LNCaP clone FGC (cell line): ENCODE results near the gene APPL2.
"Not testable (repeated sequence)": the region's sequence is repeated elsewhere in the genome, so short reads cannot be mapped to it uniquely, and the experiment has no call there.

Experiments used
- DNase-seq: peaks from one replicate; pipeline ENCODE4 v3.0.0-alpha.2; 2011; ENCODE audit warnings: low read depth
- H3K4me3 ChIP-seq: 2 replicates; pipeline ENCODE4 v1.5.1; 2011; ENCODE audit warnings: mild to moderate bottlenecking, low read depth, low read length, control low read depth
- TF ChIP-seq, protein P1 (sequence below): IDR thresholded peaks from 2 replicates; pipeline ENCODE4 v1.5.1; 2012; ENCODE audit warnings: mild to moderate bottlenecking; ENCODE audit not compliant: control insufficient read depth, insufficient read depth; ENCODE audit errors: extremely low read depth

The APPL2 gene

DNA sequence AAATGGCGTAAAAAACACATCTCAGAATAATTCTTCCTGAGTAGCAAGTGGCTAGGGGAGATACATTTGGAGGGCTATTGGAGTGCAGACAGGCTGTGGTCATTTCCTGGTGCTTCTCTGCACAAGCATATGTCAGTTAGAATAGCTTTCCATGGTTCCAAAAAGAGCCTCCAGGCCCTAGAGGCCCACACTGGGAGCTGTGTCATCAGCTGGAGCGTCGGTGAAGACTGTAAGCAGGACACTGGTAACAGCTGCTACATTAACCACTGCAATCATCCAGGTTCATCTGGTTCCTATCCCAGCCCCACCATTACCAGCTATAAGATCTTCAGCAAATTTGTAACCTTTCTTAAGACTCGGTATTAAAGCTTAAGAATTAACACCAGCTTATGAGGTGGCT is 31.7 kb upstream of the APPL2 start:
- no peak for DNase-seq

DNA sequence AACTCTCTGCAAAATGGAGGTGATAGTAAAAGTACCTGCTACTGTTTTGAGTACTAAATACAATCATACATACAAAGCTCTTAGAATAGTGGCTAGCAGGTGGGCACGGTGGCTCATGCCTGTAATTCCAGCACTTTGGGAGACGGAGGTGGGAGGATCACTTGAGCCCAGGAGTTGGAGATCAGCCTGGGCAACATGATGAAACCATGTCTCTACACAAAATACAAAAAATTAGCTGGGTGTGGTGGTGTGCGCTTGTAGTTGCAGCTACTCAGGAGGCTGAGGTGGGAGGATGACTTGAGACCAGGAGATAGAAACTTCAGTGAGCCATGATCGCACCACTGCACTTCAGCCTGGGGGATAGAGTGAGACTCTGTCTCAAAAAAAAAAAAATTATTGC is 28.8 kb upstream of the APPL2 start:
- TF ChIP-seq, protein P1, sequence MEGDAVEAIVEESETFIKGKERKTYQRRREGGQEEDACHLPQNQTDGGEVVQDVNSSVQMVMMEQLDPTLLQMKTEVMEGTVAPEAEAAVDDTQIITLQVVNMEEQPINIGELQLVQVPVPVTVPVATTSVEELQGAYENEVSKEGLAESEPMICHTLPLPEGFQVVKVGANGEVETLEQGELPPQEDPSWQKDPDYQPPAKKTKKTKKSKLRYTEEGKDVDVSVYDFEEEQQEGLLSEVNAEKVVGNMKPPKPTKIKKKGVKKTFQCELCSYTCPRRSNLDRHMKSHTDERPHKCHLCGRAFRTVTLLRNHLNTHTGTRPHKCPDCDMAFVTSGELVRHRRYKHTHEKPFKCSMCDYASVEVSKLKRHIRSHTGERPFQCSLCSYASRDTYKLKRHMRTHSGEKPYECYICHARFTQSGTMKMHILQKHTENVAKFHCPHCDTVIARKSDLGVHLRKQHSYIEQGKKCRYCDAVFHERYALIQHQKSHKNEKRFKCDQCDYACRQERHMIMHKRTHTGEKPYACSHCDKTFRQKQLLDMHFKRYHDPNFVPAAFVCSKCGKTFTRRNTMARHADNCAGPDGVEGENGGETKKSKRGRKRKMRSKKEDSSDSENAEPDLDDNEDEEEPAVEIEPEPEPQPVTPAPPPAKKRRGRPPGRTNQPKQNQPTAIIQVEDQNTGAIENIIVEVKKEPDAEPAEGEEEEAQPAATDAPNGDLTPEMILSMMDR = no peak
- no peak overlapping the region for H3K4me3 ChIP-seq
- DNase-seq = no peak

More for the DNA sequence above, 31.7 kb upstream of the APPL2 start:
- TF ChIP-seq, protein P1 = no peak
- no peak overlapping the region for H3K4me3 ChIP-seq

DNA sequence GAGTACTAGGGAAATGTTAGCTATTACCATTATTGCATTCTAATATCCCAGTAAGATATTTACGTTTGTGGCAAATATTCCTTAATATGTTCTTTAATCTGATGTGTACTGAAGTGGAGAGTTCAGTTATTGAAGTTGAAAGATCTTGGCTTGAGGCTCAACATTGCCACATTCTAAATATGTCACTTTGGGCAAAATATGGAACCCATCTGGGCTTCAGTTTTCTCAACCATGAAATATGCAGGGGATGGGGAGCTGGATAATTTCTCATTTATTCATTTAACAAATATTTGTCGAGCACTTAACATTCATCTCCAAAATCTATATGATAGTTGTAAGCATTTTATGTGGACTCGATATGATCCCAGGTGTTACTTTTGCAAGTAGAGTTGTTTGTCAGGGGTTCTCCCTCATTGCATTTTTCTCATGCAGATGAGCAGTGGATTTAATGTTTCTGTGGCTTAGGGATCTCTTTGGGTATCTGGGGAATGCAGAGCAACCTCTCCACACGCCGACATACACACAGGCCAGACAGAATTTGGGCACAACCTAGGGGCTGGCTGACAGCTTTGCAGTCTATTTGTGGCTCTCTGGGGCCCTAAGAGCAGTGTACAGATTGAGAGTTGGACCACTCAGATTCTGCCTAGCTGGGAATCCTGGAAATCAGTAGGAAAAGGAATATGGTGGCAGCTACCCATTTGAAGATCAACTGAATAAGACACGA is 26.6 kb upstream of the APPL2 start:
- DNase-seq = no peak
- H3K4me3 ChIP-seq = no peak overlapping the region
- TF ChIP-seq, protein P1 = no peak

DNA sequence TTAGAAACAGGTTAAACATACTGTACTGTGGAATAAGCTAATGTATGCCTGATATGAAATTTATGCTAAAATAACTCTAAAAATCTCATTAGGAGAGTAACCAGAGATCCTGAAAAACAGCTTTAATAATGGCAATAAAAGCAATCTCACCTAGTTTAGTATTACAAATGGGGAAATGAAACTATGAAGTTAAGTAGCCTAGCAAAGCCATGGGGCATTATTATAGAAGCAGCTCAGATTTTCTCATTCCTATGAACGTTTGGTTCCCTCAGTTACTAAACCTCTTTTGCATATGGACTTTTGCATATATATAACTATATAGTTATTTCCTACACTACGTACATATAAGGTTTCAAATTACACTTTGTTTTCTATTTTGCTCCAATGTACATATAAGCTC is 25.0 kb upstream of the APPL2 start:
- no peak for DNase-seq
- H3K4me3 ChIP-seq = no peak overlapping the region
- TF ChIP-seq, protein P1 = no peak

DNA sequence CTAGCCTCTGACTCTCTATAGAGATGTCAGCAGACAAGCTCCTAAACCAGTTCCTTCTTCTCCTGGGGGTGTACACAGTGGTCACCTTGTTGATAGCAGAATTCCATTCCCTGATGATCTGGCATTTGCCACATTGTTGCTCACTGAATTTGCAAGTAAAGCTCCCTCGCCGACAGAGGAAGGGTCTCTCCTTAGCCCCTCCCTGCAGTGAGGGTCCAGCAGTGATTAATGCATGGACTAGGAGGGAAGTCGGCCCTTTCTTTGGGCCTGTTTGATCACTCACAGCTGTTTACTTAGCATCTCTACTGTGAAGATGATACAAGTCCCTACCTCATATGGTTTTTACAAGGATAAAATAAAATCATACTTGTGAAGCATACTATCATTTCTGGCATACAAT is 23.3 kb upstream of the APPL2 start:
- DNase-seq = no peak
- TF ChIP-seq, protein P1 = no peak
- H3K4me3 ChIP-seq = no peak overlapping the region

DNA sequence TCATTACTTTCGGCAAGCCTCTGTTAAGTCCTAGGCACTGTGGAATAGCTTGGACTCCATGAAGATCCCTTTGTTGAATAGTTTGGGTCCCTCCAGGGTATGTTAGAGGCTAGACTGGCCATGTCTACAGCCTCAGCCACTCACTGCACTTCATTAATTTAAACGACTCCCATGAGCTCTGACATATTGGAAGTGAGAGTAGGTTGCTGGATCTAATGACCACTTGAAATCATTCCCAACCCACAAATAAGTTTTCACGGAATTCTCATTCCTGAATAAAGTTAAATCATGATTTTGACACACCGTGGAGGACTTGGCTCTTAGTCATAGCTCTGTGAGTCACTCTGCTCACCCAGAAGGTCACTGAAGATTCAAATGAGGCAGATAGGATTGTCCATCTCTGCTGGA is 21.4 kb upstream of the APPL2 start:
- DNase-seq = no peak
- TF ChIP-seq, protein P1 = no peak
- no peak overlapping the region for H3K4me3 ChIP-seq

DNA sequence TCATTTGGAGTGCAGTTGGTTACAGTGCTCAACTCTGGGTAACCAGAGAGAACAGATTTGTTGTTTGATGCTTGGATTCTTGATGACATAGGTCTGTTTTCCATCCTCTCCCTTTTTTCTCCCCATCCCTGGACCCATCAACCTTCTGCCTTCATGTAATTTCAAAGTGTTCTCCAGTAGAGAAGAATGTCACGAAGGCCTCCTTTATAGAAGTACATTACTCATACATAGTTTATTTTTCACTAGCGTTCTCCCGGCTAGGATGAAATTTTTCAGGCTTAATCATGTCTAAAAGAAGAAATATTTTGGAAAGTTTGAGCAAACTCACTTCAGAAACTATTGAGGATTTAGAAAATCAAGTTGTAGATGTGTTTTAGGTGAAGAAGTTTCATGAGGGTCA is 20.9 kb upstream of the APPL2 start:
- no peak for DNase-seq
- TF ChIP-seq, protein P1 = no peak
- no peak overlapping the region for H3K4me3 ChIP-seq

DNA sequence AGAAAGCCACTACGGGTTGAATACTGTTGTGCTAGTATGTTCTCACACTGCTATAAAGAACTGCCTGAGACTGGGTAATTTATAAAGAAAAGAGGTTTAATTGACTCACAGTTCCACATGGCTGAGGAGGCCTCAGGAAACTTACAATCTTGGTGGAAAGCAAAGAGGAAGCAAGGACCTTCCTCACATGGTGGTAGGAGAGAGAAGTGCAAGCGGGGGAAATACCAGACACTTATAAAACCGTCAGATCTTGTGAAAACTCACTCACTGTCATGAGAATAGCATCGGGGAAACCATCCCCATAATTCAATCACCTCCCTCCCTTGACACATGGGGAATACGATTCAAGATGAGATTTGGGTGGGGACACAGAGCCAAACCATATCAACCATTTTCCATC is 20.5 kb upstream of the APPL2 start:
- H3K4me3 ChIP-seq, DNase-seq: not testable (repeated sequence)
